Lower lobe of right lung (tissue), 2 donors: ENCODE measurements around the gene MAPK7. TPM values are rescaled to one million over a fixed set of nuclear protein-coding genes. Genes with fewer than 3 reads are reported as not detected.

Experiments
- ATAC-seq, 2 donors: fragments of 200-7000 bp; cut with Tn5 transposase; one replicate each; pipeline ENCODE4 v1.9.1; 2020 to 2022; ENCODE audit warnings: mild to moderate bottlenecking in 2 of 2, moderate library complexity in 2 of 2
- DNase-seq: peaks from one replicate; pipeline ENCODE4 v3.0.0-alpha.2; 2020
- H3K27ac ChIP-seq: fragments of 200-600 bp; one replicate; pipeline ENCODE4 v1.8.0; 2022
- H3K27me3 ChIP-seq: fragments of 200-600 bp; one replicate; pipeline ENCODE4 v1.8.0; 2022; ENCODE audit warnings: low read depth
- H3K36me3 ChIP-seq: fragments of 200-600 bp; one replicate; pipeline ENCODE4 v1.8.0; 2022; ENCODE audit warnings: mild to moderate bottlenecking
- H3K4me1 ChIP-seq: fragments of 200-600 bp; one replicate; pipeline ENCODE4 v1.8.0; 2022
- H3K4me3 ChIP-seq: fragments of 200-600 bp; one replicate; pipeline ENCODE4 v1.8.0; 2022; ENCODE audit warnings: mild to moderate bottlenecking
- H3K9me3 ChIP-seq: fragments of 200-600 bp; one replicate; pipeline ENCODE4 v1.8.0; 2022
- CTCF ChIP-seq: fragments of 200-600 bp; IDR thresholded peaks from one replicate; pipeline ENCODE4 v1.8.0; 2022; ENCODE audit warnings: antibody characterized with exemption, mild to moderate bottlenecking
- intact Hi-C: fragments of 100-400 bp; cut with DNase I; formaldehyde crosslinking; loops from one replicate; pipeline ENCODE4 v1.11.0; 2022
- total RNA-seq: library from RNA; stranded (reverse); fragmentation: NEBNext Ultra II Directional; extraction: Animal tissue kit (Norgen Biotek cat#: 25700); gene quantifications from one replicate; pipeline ENCODE4 v1.2.1, GENCODE V29; 2021
- donor health status: DM: no; HTN: yes; CAD: no; lungs with severe emphysema.

The MAPK7 gene
- total RNA-seq, 1 donor from 2014 or later = 22.2 TPM

GRCh38 chr17:19335951-19336631 is 42.2 kb upstream of the MAPK7 start:
- intact Hi-C loops = no loop called here
- no peak for DNase-seq
- ATAC-seq = no peak
- Histone ChIP-seq H3K27ac (no peak overlapping the region), H3K27me3 (no peaks in the 10 kb centered on the region), H3K4me3 (no peak overlapping the region), H3K9me3 (no peaks in the 10 kb centered on the region), H3K36me3 (peaks cover 26% of the 10 kb centered on the region), H3K4me1 (peaks cover 10% of the 10 kb centered on the region)
- TF ChIP-seq CTCF = no peak

DNA sequence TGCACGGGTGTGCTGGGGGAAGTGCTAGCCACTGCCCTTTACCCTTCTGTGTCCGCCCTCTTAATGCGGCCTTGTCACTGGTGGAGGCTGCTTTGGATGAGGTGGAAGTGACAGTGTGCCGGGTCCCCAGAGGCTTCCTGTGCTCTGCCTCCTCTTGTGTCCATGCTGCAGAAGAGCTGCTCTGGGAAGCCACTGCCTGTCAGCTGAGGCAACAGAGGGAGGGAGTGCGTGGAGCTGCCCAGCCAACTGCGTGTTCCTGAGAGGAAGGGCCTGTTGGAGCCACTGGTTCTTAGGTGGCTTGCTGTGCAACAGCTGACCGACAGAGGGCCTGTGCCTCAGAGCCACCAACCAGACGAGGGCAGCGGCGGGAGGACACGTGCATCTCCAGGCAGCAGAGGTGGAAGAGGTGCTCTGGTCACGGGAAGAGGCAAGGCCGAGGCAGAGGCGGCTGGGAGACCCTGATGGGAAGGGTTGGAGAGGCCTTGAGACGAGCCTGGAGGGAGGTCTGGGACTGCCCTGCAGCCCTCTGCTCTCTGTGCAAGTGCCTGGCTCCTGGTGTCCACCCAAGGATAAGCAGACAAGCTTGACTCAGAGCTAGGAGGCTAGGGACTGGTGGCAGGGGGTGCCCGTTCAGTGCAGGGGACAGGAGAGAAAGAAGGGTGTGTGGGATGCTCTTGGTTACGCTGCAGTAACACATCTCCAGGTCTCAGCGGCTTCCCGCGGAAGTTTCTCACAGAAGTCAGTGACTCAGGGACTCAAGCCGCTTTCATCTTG is 41.2 kb upstream of the MAPK7 start:
- TF ChIP-seq CTCF = peak; percentile 13
- peaks cover 10% of the 10 kb centered on the region for H3K4me1 ChIP-seq
- intact Hi-C loops = no loop called here
- no peaks in the 10 kb centered on the region for H3K9me3 ChIP-seq
- peaks cover 20% of the 10 kb centered on the region for H3K36me3 ChIP-seq
- H3K4me3 ChIP-seq = no peak overlapping the region
- no peak for ATAC-seq
- no peak for DNase-seq
- H3K27me3 ChIP-seq = no peaks in the 10 kb centered on the region
- no peak overlapping the region for H3K27ac ChIP-seq

GRCh38 chr17:19337712-19338023 is 40.6 kb upstream of the MAPK7 start:
- Histone ChIP-seq H3K4me1 (peaks cover 10% of the 10 kb centered on the region), H3K9me3 (no peaks in the 10 kb centered on the region), H3K27ac (no peak overlapping the region), H3K27me3 (no peaks in the 10 kb centered on the region), H3K4me3 (no peak overlapping the region), H3K36me3 (peaks cover 15% of the 10 kb centered on the region)
- intact Hi-C loops = no loop called here
- TF ChIP-seq CTCF = no peak
- DNase-seq (no peak), ATAC-seq (peak in 1 of 2 donors; percentile 5)

- no peak overlapping the region for H3K4me3 ChIP-seq
- no peaks in the 10 kb centered on the region for H3K27me3 ChIP-seq
- no peak overlapping the region for H3K27ac ChIP-seq
- H3K36me3 ChIP-seq = peaks cover 9% of the 10 kb centered on the region
- peaks cover 10% of the 10 kb centered on the region for H3K4me1 ChIP-seq
- ATAC-seq = peak; percentile 85 to 88
- DNase-seq = peak; percentile 81
- TF ChIP-seq CTCF = peak; percentile 84
- intact Hi-C loops = no loop called here
- no peaks in the 10 kb centered on the region for H3K9me3 ChIP-seq
Observed at GRCh38 chr17:19338031-19338990, 40.0 kb upstream of the MAPK7 start.

DNA sequence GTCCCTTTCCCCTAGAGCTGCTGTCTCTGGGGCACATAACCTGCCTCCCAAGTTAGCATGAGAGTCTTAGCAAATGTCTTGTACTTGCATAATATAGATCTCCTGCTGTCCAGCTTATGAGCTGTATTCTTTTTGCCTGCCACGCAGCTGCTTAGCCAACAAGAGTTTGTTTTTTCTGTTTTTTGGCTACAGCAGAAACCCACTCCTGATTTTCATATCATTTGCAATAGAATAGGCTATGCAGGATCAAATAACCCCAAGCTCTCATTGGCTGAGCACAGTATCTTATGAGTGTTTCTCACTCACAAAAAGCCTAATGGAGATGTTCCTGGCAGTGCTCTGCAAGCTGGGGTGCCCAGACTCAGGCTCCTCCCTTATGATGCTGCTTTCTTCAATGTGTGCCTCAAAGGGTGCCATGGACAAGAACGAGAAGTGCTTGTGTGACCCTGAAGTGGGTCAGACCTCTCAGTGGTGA is 38.9 kb upstream of the MAPK7 start:
- no peaks in the 10 kb centered on the region for H3K36me3 ChIP-seq
- no peaks in the 10 kb centered on the region for H3K9me3 ChIP-seq
- DNase-seq (no peak), ATAC-seq (no peak)
- no peak for TF ChIP-seq CTCF
- no peaks in the 10 kb centered on the region for H3K27me3 ChIP-seq
- H3K4me3 ChIP-seq = no peak overlapping the region
- H3K27ac ChIP-seq = no peak overlapping the region
- intact Hi-C loops = no loop called here
- H3K4me1 ChIP-seq = peaks cover 10% of the 10 kb centered on the region
